ENCODE data around the gene LAMC2.

- TF ChIP-seq, protein P1, sequence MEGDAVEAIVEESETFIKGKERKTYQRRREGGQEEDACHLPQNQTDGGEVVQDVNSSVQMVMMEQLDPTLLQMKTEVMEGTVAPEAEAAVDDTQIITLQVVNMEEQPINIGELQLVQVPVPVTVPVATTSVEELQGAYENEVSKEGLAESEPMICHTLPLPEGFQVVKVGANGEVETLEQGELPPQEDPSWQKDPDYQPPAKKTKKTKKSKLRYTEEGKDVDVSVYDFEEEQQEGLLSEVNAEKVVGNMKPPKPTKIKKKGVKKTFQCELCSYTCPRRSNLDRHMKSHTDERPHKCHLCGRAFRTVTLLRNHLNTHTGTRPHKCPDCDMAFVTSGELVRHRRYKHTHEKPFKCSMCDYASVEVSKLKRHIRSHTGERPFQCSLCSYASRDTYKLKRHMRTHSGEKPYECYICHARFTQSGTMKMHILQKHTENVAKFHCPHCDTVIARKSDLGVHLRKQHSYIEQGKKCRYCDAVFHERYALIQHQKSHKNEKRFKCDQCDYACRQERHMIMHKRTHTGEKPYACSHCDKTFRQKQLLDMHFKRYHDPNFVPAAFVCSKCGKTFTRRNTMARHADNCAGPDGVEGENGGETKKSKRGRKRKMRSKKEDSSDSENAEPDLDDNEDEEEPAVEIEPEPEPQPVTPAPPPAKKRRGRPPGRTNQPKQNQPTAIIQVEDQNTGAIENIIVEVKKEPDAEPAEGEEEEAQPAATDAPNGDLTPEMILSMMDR (conservative IDR thresholded peaks at IDR 0.05), result no peak
- TF ChIP-seq ZFX (IDR thresholded peaks at IDR 0.05), result no peak
These were observed 52.0 kb downstream of the LAMC2 start for GRCh38 chr1:183238071-183238470.
